OCI-LY1 (cell line): ENCODE results near the gene FBXO3.

Experiments used
- EZH2 ChIP-seq: fragments of 200-600 bp; sonication (generic), shearing (Covaris generic); IDR thresholded peaks from 2 replicates; pipeline ENCODE4 v1.8.0; 2017; ENCODE audit warnings: borderline replicate concordance, mixed run types, mild to moderate bottlenecking, antibody characterized with exemption, low read length, moderate library complexity, mixed read lengths
- TF ChIP-seq, protein P1 (sequence below): fragments of 200-600 bp; sonication (generic), shearing (Covaris generic); IDR thresholded peaks from 2 replicates; pipeline ENCODE4 v1.5.1; 2017; ENCODE audit warnings: mild to moderate bottlenecking, antibody characterized with exemption, low read length, moderate library complexity, mixed read lengths

DNA sequence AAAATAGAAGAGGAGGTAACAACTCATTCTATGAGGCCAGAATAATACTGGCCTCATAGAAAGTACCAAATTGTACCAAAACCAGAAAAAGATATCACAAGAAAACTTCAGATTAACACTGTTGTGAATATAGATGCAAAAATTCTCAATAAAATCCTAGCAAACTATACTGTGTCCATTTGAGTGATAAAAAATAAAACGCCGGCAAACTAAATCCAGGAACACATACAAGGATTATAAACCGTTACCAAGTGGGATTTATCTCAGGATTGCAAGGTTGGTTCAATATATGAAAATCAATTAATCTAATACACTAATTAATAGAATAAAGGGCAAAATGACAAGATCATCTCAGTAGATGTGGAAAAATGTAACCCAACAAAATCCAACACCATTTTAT is 23.6 kb upstream of the FBXO3 start:
- TF ChIP-seq, protein P1, sequence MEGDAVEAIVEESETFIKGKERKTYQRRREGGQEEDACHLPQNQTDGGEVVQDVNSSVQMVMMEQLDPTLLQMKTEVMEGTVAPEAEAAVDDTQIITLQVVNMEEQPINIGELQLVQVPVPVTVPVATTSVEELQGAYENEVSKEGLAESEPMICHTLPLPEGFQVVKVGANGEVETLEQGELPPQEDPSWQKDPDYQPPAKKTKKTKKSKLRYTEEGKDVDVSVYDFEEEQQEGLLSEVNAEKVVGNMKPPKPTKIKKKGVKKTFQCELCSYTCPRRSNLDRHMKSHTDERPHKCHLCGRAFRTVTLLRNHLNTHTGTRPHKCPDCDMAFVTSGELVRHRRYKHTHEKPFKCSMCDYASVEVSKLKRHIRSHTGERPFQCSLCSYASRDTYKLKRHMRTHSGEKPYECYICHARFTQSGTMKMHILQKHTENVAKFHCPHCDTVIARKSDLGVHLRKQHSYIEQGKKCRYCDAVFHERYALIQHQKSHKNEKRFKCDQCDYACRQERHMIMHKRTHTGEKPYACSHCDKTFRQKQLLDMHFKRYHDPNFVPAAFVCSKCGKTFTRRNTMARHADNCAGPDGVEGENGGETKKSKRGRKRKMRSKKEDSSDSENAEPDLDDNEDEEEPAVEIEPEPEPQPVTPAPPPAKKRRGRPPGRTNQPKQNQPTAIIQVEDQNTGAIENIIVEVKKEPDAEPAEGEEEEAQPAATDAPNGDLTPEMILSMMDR, result no peak
- no peak for TF ChIP-seq EZH2
